Bladder microvascular endothelial cell (primary cell): Measurements from ENCODE around the gene NDUFB11. TPM values are rescaled to one million over a fixed set of nuclear protein-coding genes. Genes with fewer than 3 reads are reported as not detected.

Experiments used
- total RNA-seq: library from RNA; depleted of rRNA; stranded (reverse); fragments of >200 nt; gene quantifications from 2 replicates; pipeline ENCODE4 v1.2.3, GENCODE V29; 2014

Gene NDUFB11
- total RNA-seq = 51.6 and 66.5 TPM in 2 replicates

GRCh38 chrX:47144626-47145394 is at the start of gene NDUFB11, which contains the start of gene RBM10:
Gene NDUFB11 (minus strand): TSS chrX:47144702. CDS start chrX:47144679, 23 bp downstream.
Gene RBM10 (plus strand): TSS chrX:47145221. CDS start chrX:47147482, 2,261 bp downstream.

GRCh38 chrX:47193475-47194193 is 49.1 kb upstream of the NDUFB11 start, which contains the start of gene UBA1:
Gene UBA1 (plus strand): TSS chrX:47193829. CDS start chrX:47198803, 4,974 bp downstream.

Other genes starting within 250 kb of the NDUFB11 start
- gene JADE3, start 232.3 kb downstream of the NDUFB11 start, total RNA-seq = 6.8 and 13.5 TPM in 2 replicates
- gene RGN, start 66.3 kb downstream of the NDUFB11 start, total RNA-seq = under 0.01 and 0.57 TPM in 2 replicates
- 51.5 and 64.1 TPM in 2 replicates for gene RBM10, start 519 bp upstream of the NDUFB11 start, total RNA-seq
- gene UBA1, start 49.1 kb upstream of the NDUFB11 start, total RNA-seq = 92.1 and 138 TPM in 2 replicates
- gene CDK16, start 74.0 kb upstream of the NDUFB11 start, total RNA-seq = 38.7 and 85.8 TPM in 2 replicates
- gene USP11, start 88.3 kb upstream of the NDUFB11 start, total RNA-seq = 20.9 and 54.1 TPM in 2 replicates
- gene ZNF157, start 225.9 kb upstream of the NDUFB11 start, total RNA-seq = 0.06 TPM in 1 of 2 replicates, not detected in the other